Skeletal muscle satellite cell (primary cell): ENCODE data around the gene GALNT17.

Experiments
- H3K27me3 ChIP-seq: 2 replicates; pipeline ENCODE4 v1.7.0; 2013; ENCODE audit warnings: low read length; ENCODE audit not compliant: control insufficient read depth, insufficient read depth
- H3K36me3 ChIP-seq: 2 replicates; pipeline ENCODE4 v1.7.0; 2013; ENCODE audit warnings: mild to moderate bottlenecking, control low read depth, low read length; ENCODE audit not compliant: insufficient read depth
- H3K4me1 ChIP-seq: 2 replicates; pipeline ENCODE4 v1.7.0; 2013; ENCODE audit warnings: low read length; ENCODE audit not compliant: control insufficient read depth, insufficient read depth
- H3K4me2 ChIP-seq: 2 replicates; pipeline ENCODE4 v1.7.0; 2013; ENCODE audit warnings: mild to moderate bottlenecking, low read length
- H3K4me3 ChIP-seq: 2 replicates; pipeline ENCODE4 v1.7.0; 2013; ENCODE audit warnings: low read length
- H3K9ac ChIP-seq: 2 replicates; pipeline ENCODE4 v1.7.0; 2013; ENCODE audit warnings: mild to moderate bottlenecking, low read depth, low read length, moderate library complexity
- H3K9me3 ChIP-seq: replicated peaks from 2 replicates; pipeline ENCODE4 v1.7.0; 2013; ENCODE audit warnings: mild to moderate bottlenecking, control low read depth, low read length

The GALNT17 gene

GRCh38 chr7:71267734-71268469 is 136.0 kb downstream of the GALNT17 start:
- no peaks in the 10 kb centered on the region for H3K4me1 ChIP-seq
- no peaks in the 10 kb centered on the region for H3K9me3 ChIP-seq
- H3K36me3 ChIP-seq: no peaks in the 10 kb centered on the region
- H3K4me3 ChIP-seq: no peak overlapping the region
- H3K9ac ChIP-seq: no peak overlapping the region
- H3K4me2 ChIP-seq: no peak overlapping the region
- no peaks in the 10 kb centered on the region for H3K27me3 ChIP-seq

- Histone ChIP-seq H3K27me3 (no peaks in the 10 kb centered on the region), H3K9me3 (no peaks in the 10 kb centered on the region), H3K36me3 (no peaks in the 10 kb centered on the region), H3K4me3 (no peak overlapping the region), H3K4me1 (no peaks in the 10 kb centered on the region), H3K4me2 (no peak overlapping the region), H3K9ac (no peak overlapping the region)
These were observed 138.6 kb downstream of the GALNT17 start for GRCh38 chr7:71270558-71270957.

- Histone ChIP-seq H3K9me3 (no peaks in the 10 kb centered on the region), H3K4me1 (no peaks in the 10 kb centered on the region), H3K9ac (no peak overlapping the region), H3K4me3 (no peak overlapping the region), H3K27me3 (no peaks in the 10 kb centered on the region), H3K36me3 (no peaks in the 10 kb centered on the region), H3K4me2 (no peak overlapping the region)
These were observed 139.3 kb downstream of the GALNT17 start for GRCh38 chr7:71271203-71271602.

- no peak overlapping the region for H3K4me2 ChIP-seq
- no peak overlapping the region for H3K9ac ChIP-seq
- no peaks in the 10 kb centered on the region for H3K27me3 ChIP-seq
- H3K9me3 ChIP-seq: no peaks in the 10 kb centered on the region
- H3K4me3 ChIP-seq: no peak overlapping the region
- no peaks in the 10 kb centered on the region for H3K36me3 ChIP-seq
- H3K4me1 ChIP-seq: no peaks in the 10 kb centered on the region
These were observed 140.9 kb downstream of the GALNT17 start for GRCh38 chr7:71272509-71273490.

DNA sequence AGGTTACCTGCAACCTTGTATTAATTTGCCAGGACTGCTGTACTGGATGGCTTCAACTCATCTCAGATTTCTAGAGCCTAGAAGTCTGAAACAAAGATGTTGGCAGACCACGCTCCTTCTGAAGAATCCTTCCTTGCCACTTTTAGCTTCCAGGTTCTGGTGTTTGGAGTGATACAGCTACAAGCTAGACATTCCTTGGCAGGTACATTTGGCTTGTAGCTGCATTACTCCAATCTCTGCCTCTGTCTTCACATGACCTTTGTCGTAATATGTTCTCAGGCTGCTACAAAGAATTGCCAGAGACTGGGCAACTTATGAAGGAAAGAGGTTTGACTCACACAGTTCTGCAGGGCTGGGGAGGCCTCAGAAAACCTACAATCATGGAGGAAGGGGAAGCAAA is 146.3 kb downstream of the GALNT17 start:
- Histone ChIP-seq H3K4me2 (no peak overlapping the region), H3K9ac (no peak overlapping the region), H3K9me3 (no peaks in the 10 kb centered on the region), H3K4me1 (no peaks in the 10 kb centered on the region), H3K4me3 (no peak overlapping the region), H3K36me3 (no peaks in the 10 kb centered on the region), H3K27me3 (no peaks in the 10 kb centered on the region)

DNA sequence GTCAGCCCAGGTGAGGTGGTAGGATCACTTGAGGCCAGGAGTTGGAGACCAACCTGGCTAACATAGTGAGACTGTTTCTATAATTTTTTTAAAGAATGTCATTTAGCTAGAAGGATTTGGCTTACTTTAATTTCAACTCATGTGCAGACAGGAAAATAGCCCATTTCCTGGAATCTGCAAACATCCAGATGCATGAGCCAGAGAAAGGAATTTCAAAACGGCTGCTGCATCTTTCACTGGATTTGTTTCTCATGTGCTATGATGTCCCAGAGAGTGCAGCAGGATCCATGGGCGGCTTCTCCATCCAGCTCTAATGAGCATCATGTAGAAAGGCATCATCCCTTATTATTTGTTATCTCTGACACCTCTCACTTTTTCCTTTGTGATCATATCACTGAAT is 149.3 kb downstream of the GALNT17 start:
- no peaks in the 10 kb centered on the region for H3K36me3 ChIP-seq
- H3K4me2 ChIP-seq: no peak overlapping the region
- no peaks in the 10 kb centered on the region for H3K4me1 ChIP-seq
- H3K27me3 ChIP-seq: no peaks in the 10 kb centered on the region
- no peak overlapping the region for H3K9ac ChIP-seq
- H3K9me3 ChIP-seq: no peaks in the 10 kb centered on the region
- H3K4me3 ChIP-seq: no peak overlapping the region

DNA sequence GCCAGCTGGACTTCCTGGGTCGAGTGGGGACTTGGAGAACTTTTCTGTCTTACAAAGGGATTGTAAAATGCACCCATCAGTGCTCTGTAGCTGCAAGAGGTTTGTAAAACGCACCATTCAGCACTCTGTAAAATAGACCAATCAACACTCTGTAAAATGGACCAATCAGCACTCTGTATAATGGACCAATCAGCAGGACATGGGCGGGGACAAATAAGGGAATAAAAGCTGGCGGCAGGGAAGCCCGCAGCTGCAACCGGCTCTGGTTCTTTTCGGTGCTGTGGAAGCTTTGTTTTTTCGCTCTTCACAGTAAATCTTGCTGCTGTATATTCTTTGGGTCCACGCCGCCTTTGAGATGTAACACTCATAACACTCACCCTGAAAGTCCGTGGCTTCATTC is 151.9 kb downstream of the GALNT17 start:
- Histone ChIP-seq H3K36me3 (no peaks in the 10 kb centered on the region), H3K4me3 (no peak overlapping the region), H3K4me2 (no peak overlapping the region), H3K9me3 (no peaks in the 10 kb centered on the region), H3K9ac (no peak overlapping the region), H3K27me3 (no peaks in the 10 kb centered on the region), H3K4me1 (no peaks in the 10 kb centered on the region)

DNA sequence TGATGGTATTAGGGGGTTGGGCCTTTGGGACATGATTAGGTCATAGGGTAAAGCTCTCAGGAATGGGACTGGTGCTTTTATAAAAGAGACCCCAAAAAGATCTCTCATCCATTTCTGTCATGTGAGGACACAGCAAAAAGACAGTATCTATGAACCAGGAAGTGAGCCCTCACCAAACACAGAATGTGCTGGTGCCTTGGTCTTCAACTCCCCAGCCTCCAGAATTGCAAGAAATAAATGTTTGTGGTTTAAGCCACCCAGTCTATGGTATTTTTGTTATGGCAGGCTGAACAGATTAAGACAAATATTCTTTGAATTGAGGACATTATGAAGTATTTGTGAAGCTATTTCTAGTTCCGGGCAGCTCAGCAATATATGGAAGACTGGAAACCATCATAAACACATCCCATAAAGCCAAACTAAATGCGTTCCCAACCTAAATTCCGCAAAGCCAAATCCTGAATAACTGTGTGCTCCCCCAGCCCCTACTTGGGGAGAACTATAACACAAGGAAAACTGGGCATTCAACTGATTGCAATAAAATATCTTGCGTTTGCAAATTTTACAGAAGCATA is 153.7 kb downstream of the GALNT17 start:
- H3K36me3 ChIP-seq: no peaks in the 10 kb centered on the region
- no peaks in the 10 kb centered on the region for H3K4me1 ChIP-seq
- no peak overlapping the region for H3K4me3 ChIP-seq
- no peak overlapping the region for H3K9ac ChIP-seq
- no peaks in the 10 kb centered on the region for H3K27me3 ChIP-seq
- H3K4me2 ChIP-seq: no peak overlapping the region
- no peaks in the 10 kb centered on the region for H3K9me3 ChIP-seq

- H3K4me2 ChIP-seq: no peak overlapping the region
These were observed 154.4 kb downstream of the GALNT17 start for GRCh38 chr7:71286336-71286735.

DNA sequence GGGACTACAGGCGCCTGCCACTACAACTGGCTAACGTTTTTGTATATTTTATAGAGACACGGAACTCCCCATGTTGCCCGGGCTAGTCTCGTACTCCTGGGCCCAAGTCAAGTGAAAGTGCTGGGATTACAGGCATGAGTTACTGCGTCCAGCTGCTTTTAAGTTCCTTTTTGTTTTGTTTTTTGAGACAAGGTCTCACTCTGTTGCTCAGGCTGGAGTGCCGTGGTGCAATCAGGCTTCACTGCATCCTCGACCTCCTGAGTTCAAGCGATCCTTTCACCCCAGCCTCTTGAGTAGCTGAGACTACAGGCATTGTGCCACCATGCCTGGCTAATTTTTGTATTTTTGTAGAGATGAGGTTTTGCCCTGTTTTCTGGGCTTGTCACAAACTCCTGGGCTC is 155.0 kb downstream of the GALNT17 start:
- Histone ChIP-seq H3K4me3 (no peak overlapping the region), H3K27me3 (no peaks in the 10 kb centered on the region), H3K9me3 (no peaks in the 10 kb centered on the region), H3K9ac (no peak overlapping the region), H3K36me3 (no peaks in the 10 kb centered on the region), H3K4me1 (no peaks in the 10 kb centered on the region), H3K4me2 (no peak overlapping the region)

More at GRCh38 chr7:71286336-71286735, 154.4 kb downstream of the GALNT17 start:
- H3K4me1 ChIP-seq: no peaks in the 10 kb centered on the region
- no peaks in the 10 kb centered on the region for H3K9me3 ChIP-seq
- no peak overlapping the region for H3K9ac ChIP-seq
- H3K4me3 ChIP-seq: no peak overlapping the region
- H3K27me3 ChIP-seq: no peaks in the 10 kb centered on the region
- H3K36me3 ChIP-seq: no peaks in the 10 kb centered on the region

DNA sequence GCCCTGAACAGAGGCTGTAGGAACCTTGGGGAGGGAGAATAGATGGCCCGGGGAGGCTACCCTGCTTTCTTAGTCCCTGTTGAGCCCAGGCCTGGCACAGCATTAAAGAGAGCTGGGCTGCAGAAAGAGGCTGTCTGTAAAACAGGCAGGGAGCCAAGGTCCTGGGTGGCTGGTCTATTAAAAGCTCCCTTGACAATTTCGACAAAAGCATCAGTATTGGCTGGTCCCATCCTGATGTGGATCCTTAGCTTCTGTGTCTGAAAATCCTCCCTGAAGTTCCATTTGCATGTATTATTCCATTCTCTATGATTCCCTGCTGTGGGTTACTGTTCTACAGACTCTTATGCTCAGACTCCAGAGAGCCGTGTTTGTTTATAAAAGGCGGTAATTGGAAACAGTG is 158.5 kb downstream of the GALNT17 start:
- no peaks in the 10 kb centered on the region for H3K4me1 ChIP-seq
- no peak overlapping the region for H3K4me3 ChIP-seq
- H3K36me3 ChIP-seq: no peaks in the 10 kb centered on the region
- no peaks in the 10 kb centered on the region for H3K27me3 ChIP-seq
- H3K9ac ChIP-seq: no peak overlapping the region
- H3K4me2 ChIP-seq: no peak overlapping the region
- no peaks in the 10 kb centered on the region for H3K9me3 ChIP-seq
